HG03060 (cell line): Measurements from ENCODE around the gene HTR3B.
"Not testable (repeated sequence)": the region's sequence is repeated elsewhere in the genome, so short reads cannot be mapped to it uniquely, and the experiment has no call there.

Experiments used
- ATAC-seq: cut with Tn5 transposase; IDR thresholded peaks from one replicate; pipeline ENCODE4 v1.9.1; 2021; ENCODE audit warnings: low read depth, moderate number of reproducible peaks; ENCODE audit not compliant: unreplicated experiment

Gene HTR3B

DNA sequence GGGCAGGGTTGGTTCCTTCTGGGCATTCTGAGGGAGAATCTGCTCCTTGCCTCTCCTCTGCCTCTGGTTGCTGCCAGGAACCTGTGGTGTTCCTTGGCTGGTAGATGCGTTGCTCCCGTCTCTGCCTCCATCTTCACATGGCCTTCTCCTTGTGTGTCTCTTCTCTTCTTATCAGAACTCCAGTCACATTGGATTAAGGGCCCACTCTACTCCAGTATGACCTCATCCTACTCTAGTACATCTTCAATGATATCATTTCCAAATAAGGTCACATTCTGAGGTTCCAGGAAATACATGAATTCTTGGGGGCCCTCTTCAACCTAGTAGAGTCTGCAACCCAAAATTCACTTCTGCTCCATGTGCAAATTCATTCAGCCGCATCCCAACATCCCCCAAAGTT lies 33.3 kb downstream of the HTR3B start:
- no peak for ATAC-seq

GRCh38 chr11:113942256-113942655 lies 37.7 kb downstream of the HTR3B start:
- no peak for ATAC-seq

DNA sequence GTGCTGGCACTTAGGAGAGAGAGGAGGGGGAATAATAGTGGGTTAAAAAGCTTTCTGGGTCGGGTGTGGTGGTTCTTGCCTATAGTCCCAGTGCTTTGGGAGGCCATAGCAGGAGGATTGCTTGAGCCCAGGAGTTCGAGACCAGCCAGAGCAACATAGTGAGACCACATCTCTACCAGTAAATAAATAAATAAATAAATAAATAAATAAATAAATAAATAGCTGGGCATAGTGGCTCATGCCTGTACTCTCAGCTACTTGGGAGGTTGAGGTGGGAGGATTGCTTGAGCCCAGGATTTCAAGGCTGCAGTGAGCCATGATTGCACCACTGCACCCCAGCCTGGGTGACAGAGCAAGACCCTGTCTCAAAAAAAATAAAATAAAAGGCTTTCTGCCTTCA lies 41.6 kb downstream of the HTR3B start:
- ATAC-seq = not testable (repeated sequence)

DNA sequence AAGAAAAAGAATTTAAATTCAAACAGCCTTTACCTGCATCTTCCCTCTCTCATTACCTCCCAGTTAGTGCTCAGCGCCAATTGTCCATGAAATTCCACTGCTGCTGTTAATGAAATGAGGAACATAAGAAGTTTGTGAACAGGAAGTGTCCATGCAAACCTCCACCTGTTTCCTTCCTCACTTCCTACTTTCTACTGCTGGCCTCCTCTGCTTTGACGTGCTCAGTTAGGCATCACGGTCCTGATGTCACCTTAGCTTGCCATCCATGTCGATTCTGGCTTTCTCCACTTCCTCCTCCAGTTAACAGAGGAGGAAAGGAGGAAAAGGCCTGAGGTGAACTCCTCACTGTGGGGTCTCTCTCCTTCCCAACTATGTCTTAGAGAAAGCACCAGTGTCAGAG lies 43.4 kb downstream of the HTR3B start:
- no peak for ATAC-seq

- no peak for ATAC-seq
Observed at GRCh38 chr11:113949891-113950290, 45.3 kb downstream of the HTR3B start.

DNA sequence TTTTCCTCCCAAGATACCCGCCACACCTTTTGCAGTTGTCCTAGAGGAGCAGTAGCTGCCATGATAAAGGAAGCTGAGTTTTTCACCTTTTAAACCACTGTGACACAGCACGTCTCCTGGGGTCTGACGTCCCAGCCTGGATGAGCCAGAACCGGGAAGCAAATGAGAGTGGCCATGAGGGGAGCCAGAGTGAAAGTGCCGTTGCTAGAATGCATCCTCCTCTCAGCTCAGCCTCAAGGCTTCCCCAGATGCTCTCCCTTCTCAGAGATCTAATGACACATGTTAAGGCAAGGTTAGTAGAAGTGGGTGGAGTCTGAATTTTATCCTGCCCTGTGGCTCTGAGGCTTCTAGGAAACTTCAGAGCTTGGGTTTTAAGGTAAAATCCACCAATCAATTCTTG lies 46.9 kb downstream of the HTR3B start:
- no peak for ATAC-seq

DNA sequence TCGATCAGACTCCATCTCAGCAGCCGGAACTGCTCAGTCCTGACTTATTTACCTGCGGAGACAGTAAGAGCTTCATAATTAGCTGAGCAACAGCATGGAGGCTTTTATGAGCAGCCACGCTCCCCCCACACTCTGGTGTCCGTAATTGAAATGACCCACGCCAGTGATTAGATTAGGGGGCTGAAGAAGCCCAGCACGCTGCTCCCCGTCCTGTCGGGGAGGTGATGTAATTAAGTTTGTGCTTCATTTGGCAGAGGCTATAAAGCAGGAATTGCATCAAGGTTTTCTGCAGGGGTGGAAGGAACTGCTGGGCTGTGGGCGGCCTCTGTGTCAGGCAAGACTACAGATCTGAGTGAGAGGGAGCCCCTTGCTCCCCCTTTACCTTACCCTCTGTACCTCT lies 47.5 kb downstream of the HTR3B start:
- no peak for ATAC-seq

DNA sequence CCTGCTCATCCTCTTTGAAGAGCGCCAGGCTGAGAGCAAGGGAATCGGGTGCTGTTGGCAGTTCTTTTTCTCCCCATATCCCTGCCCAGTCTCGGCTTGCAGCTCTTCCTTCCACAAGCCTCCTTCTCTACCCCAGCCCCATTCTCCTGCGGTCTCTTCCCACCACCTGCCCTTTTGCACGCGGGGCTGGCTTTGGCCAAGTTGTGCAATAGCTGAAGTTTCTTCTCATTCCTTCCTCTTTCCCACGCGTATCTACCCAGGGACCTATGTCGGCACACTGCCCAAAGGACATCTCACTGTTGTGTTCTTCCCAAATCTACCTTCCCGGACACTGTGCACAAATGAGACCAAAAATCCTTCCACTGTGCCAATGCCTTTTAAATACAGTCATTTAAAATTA lies 48.0 kb downstream of the HTR3B start:
- ATAC-seq = no peak

DNA sequence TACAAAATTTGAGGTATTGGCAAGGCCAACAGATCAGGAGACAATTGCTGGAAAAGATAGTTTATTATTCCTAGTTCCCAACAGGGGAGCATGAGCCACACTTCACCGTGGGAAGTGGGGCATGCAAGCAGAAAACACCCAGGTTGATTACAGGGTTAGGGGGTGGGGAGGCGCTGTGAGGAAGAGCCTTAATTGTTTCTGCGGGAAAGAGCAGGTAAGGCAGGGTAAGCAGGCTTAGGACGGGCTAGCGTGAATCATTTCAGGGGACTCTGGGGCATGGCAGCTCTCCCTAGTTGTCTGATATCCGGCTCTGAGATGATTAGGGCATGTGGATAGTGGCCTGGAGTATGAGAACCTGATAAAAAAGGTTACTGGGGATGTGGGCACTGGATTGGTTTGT lies 49.6 kb downstream of the HTR3B start:
- ATAC-seq = no peak

- no peak for ATAC-seq
Observed at GRCh38 chr11:113956986-113957385, 52.4 kb downstream of the HTR3B start.

DNA sequence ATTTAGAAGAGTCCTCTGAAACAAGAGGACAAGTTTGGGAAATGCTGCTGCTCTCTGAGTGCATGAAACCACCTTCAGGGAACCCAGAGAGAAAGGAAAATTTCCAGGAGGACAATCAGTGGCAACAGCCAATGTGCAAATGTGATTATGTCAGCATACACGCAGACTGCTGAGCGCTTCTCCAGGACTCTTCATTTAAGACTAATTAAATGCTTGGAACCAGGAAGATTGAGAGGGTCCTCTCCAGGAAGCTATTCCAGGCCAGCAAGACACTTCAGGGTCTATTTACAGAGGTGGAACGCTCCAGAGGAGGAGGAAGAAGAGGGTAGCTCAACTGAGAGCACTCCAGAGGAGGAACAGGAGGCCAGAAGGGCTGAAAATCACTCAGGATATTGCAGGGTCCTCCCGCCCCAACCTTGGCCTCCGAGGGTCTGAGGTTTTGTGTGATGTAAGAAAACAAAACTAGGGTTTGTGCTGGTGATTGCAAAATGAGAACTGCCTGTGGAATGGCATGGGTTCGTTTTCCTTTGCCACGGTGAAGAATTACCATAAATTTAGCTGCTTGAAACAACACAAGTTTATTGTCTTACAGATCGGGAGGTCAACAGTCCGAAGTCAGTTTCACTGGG lies 56.2 kb downstream of the HTR3B start:
- ATAC-seq = no peak

DNA sequence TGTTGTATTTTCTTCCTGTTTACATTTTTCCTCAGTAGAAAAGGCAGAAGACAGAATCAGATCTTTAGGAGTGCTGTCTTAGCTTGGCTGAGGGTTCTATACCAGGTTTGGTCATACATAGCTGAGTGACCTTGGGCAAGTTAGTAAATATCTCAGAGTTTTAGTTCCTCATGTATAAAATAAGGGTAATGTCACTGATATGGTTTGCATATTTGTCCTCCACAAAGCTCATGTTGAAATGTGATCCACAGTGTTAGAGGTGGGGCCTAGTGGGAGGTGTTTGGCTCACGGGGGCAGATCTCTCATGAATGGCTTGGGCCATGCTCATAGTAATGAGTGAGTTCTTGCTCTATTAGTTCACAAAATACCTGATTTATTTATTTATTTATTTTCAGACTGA lies 62.8 kb downstream of the HTR3B start:
- ATAC-seq = no peak

- no peak for ATAC-seq
Observed at GRCh38 chr11:113971506-113972195, 67.1 kb downstream of the HTR3B start.

GRCh38 chr11:113974741-113975470 lies 70.3 kb downstream of the HTR3B start, which contains the start of gene HTR3A:
HTR3A (plus strand) TSS chr11:113975108; CDS start chr11:113975326, 218 bp downstream.
- ATAC-seq = no peak

- no peak for ATAC-seq
Observed at GRCh38 chr11:113977071-113977490, 72.5 kb downstream of the HTR3B start.

DNA sequence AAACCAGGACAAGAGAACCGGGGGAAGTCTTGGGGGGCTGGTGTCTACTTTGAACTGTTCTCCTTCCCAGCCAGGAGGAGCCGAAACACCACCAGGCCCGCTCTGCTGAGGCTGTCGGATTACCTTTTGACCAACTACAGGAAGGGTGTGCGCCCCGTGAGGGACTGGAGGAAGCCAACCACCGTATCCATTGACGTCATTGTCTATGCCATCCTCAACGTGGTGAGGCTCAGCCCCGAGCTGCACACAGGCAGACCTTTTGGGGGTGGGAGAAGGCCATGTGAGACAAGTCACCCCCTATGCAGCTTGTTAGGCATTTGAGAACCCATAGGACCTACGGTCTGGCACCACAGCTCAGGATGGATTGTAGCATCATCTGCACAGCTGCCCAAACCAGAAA lies 73.1 kb downstream of the HTR3B start:
- no peak for ATAC-seq

DNA sequence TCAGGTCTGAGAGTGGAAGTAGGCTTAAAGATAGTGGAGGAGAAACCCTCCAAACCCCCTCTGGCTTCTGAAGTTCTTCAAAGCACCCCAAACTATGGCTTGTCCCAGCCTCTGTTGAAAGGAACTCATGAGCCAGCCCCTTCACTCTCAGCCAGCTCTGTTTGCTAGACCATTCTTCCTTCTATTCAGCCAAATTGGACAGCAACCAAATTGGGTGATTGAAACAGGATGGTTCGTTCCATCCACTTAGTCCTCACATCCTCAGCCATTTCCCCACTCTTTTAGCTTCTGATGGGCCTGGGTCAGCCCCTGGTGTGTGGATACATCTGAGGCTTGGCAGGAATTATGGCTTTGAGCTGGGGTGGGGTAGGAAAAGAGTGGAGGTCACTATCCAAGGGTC lies 74.8 kb downstream of the HTR3B start:
- no peak for ATAC-seq

- ATAC-seq = no peak
Observed at GRCh38 chr11:113980785-113981184, 76.2 kb downstream of the HTR3B start.

DNA sequence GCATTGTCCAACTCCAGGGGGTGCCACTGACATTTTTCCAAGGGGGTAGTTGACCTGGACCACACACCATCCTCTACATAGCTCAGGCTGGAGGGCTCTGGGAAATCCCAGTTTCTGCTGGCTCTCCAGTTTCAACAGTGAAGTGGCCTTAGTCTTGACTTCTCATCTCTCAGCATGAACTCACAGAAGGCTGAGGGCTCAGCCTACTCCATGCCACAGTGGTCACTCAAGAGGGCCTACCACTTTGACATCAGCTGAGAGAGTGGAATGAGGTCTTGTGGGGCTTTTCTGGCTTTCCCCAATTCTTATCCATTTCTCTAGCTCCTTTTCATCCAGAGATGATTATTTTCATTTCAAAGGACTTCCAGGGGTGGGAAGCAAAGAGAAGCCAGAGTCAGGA lies 77.7 kb downstream of the HTR3B start:
- no peak for ATAC-seq

DNA sequence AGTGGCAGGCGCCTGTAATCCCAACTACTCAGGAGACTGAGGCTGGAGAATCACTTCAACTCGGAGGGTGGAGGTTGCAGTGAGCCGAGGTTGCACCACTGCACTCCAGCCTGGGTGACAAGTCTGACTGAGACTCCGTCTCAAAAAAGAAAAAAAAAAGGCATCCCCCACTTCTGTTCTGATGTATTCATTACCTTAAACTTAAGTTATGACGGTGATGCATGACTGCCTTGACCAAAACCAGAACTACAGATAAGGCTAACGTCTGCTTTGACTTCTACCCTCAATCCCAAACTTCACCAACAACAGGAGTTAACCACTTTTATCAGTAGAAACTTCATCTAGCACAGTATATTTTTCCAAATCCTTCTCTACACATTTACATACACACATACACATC lies 80.2 kb downstream of the HTR3B start:
- ATAC-seq = no peak

GRCh38 chr11:113985906-113986305 lies 81.3 kb downstream of the HTR3B start:
- no peak for ATAC-seq
